GM13977 (cell line): ENCODE measurements around the gene REG1A.

Source experiments
- DNase-seq: peaks from one replicate; pipeline ENCODE4 v3.0.0; 2012; ENCODE audit warnings: low spot score
- in situ Hi-C: fragments of 300-500 bp; cut with MboI; formaldehyde crosslinking; loops from one replicate; pipeline ENCODE4 v1.12.0; 2022; ENCODE audit warnings: low sequenced_read_pairs, low pct_unique_long_range_greater_than_20kb, mixed read lengths, inconsistent platforms; ENCODE audit not compliant: unreplicated experiment
- TF ChIP-seq, protein P1 (sequence below): IDR thresholded peaks from 2 replicates; pipeline ENCODE4 v1.5.1; 2012; ENCODE audit warnings: mild to moderate bottlenecking, control low read depth; ENCODE audit not compliant: insufficient read depth; ENCODE audit errors: extremely low read depth, missing control alignments

Gene REG1A

GRCh38 chr2:79138385-79138784, 18.1 kb downstream of the REG1A start:
- TF ChIP-seq, protein P1, sequence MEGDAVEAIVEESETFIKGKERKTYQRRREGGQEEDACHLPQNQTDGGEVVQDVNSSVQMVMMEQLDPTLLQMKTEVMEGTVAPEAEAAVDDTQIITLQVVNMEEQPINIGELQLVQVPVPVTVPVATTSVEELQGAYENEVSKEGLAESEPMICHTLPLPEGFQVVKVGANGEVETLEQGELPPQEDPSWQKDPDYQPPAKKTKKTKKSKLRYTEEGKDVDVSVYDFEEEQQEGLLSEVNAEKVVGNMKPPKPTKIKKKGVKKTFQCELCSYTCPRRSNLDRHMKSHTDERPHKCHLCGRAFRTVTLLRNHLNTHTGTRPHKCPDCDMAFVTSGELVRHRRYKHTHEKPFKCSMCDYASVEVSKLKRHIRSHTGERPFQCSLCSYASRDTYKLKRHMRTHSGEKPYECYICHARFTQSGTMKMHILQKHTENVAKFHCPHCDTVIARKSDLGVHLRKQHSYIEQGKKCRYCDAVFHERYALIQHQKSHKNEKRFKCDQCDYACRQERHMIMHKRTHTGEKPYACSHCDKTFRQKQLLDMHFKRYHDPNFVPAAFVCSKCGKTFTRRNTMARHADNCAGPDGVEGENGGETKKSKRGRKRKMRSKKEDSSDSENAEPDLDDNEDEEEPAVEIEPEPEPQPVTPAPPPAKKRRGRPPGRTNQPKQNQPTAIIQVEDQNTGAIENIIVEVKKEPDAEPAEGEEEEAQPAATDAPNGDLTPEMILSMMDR = no peak
- in situ Hi-C loops = no loop called here
- DNase-seq = no peak

GRCh38 chr2:79139423-79139822, 19.1 kb downstream of the REG1A start:
- TF ChIP-seq, protein P1 = no peak

GRCh38 chr2:79155826-79156476, 35.7 kb downstream of the REG1A start:
- no peak for DNase-seq
- TF ChIP-seq, protein P1 = no peak
- in situ Hi-C loops = no loop called here

More at GRCh38 chr2:79139423-79139822, 19.1 kb downstream of the REG1A start:
- DNase-seq = no peak
- in situ Hi-C loops = no loop called here

GRCh38 chr2:79159030-79159429, 38.7 kb downstream of the REG1A start:
- TF ChIP-seq, protein P1 = no peak
- DNase-seq = no peak
- in situ Hi-C loops = no loop called here

DNA sequence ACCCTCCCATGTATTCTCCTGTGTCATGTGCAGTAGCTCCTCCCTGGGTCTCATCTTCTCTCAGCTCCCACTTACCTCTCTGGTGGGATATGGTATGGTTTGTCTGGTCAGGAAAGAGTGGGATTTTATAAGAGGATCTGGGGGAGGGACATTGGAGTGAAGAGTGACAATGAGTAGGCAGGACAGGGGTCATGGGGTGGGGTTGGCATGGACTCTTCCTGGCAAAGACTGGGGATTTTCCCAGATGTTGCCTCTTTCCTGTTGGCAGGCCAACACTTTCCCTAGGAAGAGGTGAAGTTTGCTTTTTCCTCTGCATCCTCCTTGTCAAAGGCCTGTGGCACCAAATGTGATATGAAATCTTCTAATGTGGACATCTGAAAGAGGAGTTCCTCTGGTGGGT, 39.4 kb downstream of the REG1A start, which contains the start of gene REG3A:
Gene REG3A, minus strand, starts transcription at position 101 of the 400 bp plus-strand sequence. CDS start 348 bp downstream, outside the sequence.
- DNase-seq = no peak
- in situ Hi-C loops = no loop called here
- TF ChIP-seq, protein P1 = no peak

DNA sequence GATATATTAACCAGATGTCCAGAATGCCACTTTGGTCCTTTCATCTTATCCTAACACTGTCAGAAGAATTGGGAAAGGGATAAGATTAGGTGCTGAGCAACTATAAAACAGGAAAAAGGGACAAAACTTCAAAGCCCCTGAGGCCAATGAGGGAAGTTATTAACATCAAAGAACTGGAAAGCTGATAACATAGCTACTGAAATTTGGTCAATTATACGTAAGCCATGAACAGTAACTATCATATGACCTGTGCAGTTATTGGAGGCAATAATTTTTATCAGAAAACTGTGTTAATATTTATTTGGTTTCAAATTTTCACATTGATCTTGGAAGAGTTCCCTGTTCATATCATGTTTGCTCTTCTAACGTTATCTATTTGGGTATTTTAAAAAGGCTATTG, 41.8 kb downstream of the REG1A start:
- DNase-seq = no peak
- TF ChIP-seq, protein P1 = no peak
- in situ Hi-C loops = no loop called here
